HG03060 (cell line): ENCODE measurements around the gene EME2.

ENCODE experiments used
- ATAC-seq: cut with Tn5 transposase; IDR thresholded peaks from one replicate; pipeline ENCODE4 v1.9.1; 2021; ENCODE audit warnings: low read depth, moderate number of reproducible peaks; ENCODE audit not compliant: unreplicated experiment

EME2 gene

DNA sequence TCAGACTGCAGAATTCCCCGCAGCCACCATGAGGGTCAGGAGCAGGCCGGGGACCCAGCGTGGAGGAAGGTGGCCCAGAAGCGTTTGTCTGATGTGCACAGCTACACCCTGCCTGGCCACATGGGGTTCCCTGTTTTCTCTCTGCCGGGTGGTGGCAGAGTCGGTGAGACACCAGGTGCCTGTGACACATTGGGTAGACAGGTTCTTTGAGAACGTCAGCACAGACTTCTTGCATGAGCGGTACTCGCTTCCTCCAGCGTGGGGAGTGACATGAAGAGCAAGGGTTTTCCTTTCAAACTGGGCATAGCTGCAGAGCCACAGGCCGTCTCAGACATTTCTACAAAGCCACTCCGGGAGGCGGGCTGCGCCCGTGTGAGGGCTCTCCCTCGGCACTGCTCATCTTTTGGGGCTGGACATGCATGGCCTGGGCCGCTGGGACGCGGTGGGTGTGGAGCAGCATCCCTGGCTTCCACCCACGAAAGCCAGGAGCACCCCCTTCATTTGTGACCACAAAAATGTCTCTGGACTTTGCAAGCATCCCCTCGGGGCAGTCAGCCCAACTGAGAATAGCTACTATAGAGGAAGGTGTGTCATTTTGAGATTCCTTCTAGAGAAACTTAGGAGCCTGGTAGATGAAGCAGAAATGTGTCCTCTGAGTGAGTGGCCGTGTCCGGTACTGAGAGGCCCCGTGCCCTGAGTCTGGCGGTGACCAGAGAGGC lies 27.3 kb upstream of the EME2 start:
- no peak for ATAC-seq

DNA sequence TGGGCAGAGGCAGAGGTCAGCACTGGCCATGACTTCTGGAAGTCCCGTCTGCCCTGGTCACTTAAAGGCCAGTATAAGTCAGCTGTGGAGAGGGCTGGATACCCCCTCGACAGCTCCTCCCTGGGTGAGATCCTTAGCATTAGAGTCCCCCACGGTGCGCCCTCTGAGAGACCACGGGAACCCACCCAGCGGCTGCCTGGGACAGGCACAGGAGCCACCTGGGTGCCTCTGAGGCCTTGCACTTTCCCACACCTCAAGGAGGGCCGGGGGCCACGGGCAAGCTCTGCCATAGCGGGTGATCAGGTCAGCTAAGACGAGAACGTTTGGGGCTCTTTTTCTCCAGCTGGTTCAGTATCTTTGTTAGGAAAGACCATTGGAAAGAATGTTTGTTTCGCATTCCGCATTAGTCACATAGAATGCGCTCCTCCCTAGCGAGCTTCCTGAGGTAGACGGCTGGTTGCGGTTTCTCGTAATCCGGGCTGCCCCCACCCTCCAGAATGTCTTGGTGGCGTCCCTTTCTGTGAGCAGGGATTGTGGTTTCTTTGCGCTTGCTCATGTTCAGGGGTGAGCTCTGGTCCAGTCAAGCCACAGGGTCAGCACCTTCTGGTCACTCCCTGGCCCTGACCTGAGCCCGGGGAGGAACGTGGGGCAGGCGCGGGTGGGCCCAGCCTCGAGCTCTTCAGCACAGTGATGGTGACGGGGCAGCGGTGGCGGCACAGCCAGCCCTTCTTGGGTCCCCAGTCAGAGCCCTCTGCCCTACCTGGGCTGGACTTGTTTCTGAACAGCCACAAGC lies 26.5 kb upstream of the EME2 start:
- ATAC-seq, result no peak

DNA sequence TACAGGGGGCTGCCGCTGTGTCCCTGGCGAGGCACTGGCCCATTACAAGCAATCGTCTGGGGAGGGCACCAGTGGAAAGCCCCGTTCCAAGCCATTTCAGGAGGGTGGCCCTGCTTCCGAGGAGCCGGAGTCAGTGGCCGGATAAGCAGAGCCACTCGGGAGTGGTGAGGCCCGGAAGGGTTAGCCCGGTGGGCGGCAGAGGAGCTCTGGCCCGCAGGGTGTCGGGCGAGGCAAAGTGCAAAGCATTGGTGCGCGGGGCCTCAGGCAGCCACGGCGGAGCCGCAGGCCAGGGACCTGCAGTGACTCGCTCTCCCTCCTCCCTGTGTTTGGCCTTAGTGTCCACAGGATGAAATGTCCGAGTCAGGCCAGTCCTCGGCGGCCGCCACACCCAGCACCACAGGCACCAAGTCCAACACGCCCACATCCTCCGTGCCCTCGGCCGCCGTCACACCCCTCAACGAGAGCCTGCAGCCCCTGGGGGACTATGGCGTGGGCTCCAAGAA lies 25.9 kb upstream of the EME2 start:
- no peak for ATAC-seq

DNA sequence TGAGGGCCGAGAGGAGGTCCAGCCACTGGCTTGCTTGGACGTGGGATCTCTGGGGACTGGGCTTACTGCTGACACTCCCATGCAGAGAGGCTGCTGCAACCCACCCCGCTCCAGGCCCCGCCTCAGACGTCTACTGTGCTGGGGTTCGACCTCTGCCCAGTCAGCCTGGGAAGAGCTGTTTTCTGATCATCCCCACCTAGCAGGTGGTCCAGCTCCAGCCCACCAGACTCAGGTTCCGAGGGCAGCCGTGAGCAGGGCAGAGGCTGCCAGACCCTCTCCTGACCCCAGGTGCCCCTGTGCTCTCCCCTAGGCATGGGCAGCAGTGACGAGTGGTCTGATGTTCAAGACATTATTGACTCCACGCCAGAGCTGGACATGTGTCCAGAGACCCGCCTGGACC lies 24.7 kb upstream of the EME2 start:
- no peak for ATAC-seq

DNA sequence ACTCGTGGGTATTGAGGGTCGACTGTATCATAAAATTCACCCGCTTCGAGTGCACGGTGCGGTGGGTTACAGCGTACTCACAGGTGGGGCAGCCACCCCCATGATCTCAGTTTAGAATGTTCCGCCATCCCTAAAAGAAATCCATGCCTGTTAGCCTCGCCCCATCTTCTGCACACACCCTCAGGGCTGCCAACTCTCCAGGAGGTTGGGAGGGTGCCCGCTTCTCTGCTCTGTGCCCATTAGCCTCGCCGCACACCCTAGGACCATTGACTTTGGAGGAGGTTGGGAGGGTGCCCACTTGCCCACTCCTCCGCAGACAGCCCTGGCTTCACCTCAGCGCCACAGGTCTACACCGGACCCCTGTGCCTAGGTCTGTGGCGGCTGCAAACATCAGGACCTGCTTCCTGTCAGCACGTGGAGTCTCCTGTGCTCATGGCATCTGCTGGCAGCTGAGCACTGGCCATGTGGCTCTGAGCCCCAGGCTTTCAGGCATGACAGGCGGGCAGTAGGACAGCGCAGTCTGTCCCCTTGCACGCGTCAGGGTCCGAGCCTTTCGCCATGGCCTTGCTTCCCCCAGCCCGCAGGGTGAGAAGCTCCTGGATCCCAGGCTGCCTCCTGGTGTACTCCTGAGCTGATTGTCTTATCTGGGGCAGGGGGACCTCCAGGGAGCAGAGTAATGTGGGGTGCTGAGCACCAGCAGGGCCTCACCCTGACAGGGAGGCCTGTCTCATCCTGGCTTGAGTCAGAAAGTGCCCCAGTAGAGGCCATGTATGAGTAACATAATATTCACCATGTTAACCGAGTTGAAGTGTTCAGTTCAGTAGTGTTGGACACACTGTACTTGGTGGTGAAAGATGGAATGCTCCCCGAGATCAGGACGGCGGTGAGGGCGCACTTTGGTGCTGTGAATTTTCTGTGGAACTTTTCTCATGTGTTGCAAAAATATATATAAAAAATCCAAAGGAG lies 23.2 kb upstream of the EME2 start:
- ATAC-seq, result no peak

DNA sequence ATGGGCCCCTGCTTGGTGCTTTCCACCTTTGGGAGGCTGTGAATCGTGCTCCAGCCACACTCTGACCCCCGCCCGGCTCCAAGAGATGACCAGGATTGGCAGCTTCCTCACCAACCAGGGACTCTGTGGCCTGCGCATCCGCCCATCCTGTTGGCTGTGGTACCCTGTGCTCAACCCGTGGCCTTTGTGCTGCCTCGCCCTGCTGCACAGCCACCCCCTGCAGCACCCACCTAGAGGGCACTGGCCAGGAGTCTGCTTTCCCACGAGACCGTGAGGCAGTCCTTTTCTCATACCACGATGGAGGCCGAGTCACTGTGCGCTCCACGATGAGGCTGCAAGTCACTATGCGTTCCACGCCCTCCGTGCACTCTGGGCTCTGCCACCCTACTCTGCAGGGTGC lies 20.7 kb upstream of the EME2 start:
- no peak for ATAC-seq

DNA sequence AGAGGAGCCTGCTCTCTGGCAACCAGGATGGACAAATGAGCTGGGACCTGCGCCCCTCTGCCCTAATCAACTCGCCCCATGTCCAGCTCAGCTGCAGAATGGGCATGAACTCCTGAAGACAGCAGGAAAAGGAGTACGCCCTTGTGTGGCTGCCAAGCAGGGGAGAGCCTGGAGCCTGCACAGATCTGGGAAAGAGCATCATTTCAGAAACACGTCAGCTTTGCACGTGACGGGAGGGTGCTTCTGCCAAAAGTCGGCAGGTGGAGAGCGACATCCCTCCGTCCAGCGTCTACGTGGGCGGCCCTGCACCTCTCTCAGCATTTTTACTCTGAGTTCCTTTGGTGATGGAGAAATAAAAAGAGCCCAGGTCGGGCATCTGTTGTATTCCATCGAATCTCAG lies 19.8 kb upstream of the EME2 start:
- no peak for ATAC-seq

DNA sequence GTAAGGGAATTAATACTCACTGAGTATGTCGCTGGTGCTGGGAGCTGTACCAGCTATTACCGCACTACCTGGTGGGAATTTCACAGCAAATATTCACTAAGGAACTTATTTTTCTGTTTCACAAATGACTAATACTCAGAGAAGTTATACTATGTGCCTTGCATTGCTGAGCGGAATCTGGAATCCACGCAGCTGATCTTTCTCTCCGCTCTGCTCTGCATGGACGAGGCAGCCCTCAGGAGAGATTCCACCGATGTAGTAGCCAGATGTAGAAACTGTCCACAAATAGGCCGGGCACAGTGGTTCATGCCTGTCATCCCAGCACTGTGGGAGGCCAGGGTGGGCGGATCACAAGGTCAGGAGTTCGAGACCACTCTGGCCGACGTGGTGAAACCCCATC lies 18.4 kb upstream of the EME2 start:
- no peak for ATAC-seq

DNA sequence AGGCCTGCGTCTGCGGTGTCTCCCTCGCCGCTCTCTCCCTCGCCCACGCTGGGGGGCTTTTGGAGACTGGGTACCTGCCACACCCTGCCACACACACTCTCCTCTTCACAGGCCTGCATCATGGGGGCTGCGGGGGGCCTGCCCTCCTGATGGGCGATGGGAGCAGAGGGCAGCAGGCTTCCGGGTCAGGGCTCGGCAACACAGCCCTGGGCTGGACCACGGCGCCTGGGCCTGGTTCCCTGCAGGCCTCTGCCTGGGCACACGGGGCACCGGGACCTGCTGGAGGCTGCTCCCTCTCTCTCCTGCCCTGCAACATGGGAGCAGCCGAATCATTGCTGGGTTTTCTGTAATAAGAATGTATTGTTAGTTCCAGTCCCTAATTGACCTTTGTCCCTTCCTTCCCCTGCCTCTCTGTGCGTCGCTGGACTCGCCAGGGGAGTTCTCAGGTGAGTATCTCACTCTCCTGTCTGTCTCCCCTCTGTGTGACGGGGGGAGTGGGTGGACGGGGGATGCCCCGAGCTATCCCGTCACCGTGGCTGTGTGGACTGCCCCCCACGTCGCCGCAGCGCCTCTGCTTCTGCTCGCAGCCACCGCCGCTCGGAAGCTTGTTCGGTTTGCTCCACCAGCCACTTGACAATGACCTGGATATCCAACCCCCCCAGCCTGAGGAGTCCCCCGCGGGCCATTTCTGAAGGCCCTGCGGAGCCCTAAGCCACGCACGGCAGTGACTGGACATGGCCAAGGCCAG lies 14.7 kb upstream of the EME2 start:
- ATAC-seq, result no peak

DNA sequence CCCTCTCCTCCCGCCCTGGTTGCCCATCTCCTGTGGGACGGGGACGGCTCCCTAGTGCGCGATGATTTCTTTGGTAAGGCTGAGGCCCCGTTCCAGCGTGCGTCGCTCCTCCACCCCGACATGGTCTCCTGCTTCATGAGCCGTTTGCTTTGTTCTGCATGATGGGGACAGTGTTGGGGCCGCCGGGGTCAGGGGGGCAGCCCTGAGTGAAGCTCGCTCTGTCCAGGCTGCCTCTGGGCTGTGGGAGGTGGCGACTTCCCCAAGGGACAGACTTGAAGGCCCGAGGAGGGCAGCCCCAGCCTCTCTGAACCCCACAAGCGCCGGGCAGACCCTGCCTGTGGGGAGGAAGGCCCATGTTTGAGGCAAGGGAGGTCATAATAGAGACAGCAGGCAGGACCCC lies 13.7 kb upstream of the EME2 start:
- ATAC-seq, result no peak

DNA sequence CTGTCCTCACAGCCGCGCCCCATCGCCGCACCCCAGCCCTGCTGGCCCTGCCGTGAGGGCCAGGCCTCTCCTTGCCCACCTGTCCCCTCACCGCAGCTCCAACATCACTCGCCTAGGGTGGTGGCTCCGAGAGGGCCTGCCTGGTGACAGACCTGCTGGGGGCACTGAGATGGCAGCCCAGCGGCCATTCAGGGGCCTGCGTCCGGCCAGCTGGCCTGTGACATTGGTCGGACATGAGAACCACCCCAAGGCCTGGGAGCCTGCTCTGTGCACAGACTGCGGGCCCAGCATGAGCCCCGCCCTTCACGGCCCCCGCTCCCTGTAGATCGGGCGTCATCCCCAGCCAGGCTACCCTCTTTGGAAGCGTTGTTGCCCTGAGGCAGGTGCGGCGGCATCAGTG lies 13.1 kb upstream of the EME2 start:
- no peak for ATAC-seq

DNA sequence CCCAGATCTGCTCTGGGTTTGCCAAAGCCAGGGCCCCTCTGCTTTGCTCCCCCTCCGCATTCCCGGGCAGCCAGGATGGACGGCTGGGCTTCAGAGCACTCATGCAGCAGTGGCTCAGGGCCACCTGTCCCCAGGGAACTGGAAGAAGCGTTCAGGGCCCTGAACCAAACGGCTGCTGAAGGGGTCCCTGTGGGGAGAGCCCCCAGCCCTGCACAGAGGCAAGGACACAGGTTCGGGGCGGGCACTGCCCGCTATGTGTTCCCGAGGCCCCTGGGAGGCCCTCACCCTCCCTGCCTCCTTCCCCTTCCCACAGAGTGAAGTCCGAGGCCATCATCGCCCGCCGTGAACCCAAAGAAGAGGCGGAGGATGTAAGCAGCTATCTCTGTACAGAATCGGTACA lies 11.7 kb upstream of the EME2 start:
- no peak for ATAC-seq

DNA sequence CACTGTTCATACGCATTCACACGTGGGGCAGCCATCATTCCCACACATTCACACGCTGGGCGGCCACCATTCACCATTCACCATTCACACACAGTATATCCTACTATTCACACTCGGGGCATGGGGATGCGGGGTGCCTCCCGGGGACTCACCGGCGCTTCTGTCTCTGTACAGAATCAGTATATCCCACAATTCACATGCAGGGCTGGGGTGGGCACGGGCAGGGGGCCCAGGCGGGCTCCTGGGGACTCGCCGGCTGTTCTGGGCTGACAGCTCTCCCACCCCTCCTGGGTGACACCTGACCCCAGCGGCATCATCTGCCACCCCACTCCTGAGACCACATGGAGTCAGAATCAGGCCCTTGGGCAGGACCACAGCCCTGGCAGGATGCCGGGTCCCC lies 10.9 kb upstream of the EME2 start:
- ATAC-seq, result no peak

DNA sequence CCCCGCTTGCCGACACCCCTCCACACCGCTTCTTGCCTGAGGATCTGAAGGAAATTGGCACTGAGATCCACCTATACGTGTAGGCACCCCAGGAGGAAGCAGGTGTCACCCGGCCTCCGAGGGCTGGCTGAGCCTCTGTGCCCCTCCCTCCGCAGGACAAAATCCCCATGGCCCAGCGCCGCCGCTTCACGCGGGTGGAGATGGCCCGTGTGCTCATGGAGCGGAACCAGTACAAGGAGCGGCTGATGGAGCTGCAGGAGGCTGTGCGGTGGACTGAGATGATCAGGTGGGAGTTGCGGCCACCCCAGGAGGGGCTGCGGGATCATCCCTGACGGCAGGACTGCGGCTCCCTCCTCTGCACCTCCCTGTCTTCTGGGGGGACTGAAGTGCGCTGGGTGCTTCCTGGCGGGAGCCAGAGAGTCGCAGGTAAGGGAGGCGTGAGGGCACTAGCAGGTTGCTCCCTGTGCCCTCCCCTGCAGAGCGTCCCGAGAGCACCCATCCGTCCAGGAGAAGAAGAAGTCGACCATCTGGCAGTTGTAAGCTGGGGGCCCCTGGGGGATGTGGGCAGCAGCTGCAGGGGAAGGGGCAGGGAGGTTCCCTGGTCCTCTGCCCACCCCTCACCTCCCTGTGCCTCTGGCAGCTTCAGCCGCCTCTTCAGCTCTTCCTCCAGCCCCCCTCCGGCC lies 10.3 kb upstream of the EME2 start:
- ATAC-seq, result no peak

DNA sequence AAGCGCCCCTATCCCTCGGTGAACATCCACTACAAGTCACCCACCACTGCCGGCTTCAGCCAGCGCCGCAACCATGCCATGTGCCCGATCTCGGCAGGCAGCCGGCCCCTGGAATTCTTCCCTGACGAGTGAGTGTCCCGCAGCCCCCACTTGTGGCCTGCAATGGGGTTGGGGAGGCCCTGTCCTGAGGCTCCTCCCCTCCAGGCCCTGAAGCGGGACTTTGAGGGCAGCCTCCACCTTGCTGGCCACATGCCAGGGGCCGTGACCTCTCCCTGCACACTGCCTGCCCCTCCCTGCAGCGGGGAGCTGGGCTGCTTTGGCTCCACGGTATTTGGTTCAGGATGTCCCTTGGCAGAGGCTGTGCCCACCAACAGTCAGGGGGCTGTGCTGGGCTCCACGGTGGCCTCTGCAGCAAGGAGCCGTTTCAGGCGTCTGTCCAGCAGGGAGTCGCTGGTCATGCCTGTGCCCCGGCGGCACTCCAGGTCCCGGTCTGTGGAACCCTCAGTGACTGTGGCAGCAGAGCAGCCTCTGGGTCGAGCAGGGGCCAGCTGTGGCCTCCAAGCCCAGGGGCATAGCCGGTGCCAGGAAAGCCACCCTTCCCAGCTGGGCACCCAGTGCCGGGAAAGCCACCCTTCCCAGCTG lies 9.6 kb upstream of the EME2 start:
- no peak for ATAC-seq

DNA sequence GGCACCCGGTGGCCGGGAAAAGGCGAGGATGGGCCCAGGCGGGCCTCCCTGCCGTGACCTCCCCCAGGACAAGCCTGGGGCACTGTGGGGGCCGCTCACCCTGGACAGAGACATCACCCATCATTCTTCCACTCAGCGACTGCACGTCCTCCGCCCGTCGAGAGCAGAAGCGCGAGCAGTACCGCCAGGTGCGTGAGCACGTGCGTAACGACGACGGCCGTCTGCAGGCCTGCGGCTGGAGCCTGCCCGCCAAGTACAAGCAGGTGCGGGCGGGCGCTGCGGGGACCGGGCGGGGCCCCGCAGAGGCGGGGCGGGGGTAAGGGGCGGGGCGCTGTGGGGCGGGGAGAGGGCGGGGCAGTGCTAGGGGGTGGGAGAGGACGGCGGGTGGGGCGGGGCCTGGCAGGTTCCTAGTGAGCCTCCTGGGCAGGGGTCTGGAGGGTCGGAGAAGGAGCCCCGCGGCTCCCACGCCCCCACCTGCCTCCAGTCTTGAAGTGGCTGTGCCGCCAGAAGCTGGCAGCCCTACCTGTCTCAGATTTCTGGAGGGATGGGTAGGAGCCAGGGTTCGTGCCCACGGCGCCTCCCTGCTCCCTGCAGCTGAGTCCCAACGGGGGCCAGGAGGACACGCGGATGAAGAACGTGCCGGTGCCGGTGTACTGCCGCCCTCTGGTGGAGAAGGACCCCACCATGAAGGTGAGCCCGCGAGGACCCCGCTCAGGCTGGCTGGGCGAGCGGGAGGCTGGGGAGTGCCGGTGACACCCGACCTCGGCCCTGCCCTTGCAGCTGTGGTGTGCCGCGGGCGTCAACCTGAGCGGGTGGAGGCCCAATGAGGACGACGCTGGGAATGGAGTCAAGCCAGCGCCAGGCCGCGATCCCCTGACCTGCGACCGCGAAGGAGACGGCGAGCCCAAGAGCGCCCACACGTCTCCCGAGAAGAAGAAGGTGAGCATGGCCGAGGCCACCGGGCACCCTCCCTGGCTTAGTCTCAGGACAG lies 8.8 kb upstream of the EME2 start:
- no peak for ATAC-seq

DNA sequence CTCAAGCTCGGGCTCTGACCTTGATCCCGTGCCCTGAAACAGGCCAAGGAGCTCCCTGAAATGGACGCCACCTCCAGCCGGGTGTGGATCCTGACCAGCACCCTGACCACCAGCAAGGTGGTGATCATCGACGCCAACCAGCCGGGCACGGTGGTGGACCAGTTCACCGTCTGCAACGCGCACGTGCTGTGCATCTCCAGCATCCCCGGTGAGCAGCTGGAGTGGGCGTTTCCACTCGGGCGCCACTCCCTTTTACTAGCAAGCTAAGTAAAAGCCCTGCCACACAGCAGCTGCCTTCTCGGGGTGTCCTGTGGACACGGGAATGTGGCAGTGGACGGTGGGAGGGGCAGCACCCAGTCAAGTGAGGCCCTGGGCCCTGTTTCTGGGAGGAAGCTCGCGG lies 7.6 kb upstream of the EME2 start:
- no peak for ATAC-seq

DNA sequence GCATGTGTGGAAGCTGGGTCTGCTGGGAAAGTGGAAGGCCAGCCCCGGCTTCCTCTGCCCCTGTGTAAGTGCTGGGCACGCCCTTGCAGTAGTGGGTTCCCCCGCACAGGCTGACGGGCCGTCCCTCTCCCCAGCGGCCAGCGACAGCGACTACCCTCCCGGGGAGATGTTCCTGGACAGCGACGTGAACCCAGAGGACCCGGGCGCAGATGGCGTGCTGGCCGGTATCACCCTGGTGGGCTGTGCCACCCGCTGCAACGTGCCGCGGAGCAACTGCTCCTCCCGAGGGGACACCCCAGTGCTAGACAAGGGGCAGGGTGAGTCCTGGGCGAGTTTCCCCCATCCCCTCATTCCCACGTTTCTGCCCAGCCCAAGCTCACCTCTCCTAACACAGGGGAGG lies 6.8 kb upstream of the EME2 start:
- no peak for ATAC-seq
